GM19455 (cell line): ENCODE measurements around the gene FBXO8.
"Not testable (repeated sequence)": the region's sequence is repeated elsewhere in the genome, so short reads cannot be mapped to it uniquely, and the experiment has no call there.

Experiments used
- ATAC-seq: cut with Tn5 transposase; IDR thresholded peaks from one replicate; pipeline ENCODE4 v1.9.1; 2021; ENCODE audit not compliant: unreplicated experiment

FBXO8 gene

DNA sequence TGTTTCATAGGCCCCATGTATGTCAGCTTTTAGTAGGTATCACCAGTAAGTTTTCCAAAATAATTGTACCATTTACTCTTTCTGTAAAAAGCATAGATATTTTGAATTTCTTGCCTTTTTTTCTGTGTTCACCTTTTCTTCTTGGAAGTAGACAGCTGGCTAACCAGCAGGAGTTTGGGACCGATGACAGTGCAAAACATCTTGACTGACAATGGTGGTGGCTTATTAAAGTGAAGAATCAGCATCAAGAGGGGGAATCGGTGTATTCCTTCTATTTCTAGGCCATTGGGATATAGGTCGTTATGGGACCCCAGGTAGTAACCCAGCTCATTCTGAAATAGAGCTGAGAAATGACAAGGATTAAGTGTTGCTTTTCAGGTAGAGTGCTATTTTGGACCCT lies 3.4 kb upstream of the FBXO8 start:
- ATAC-seq = no peak

DNA sequence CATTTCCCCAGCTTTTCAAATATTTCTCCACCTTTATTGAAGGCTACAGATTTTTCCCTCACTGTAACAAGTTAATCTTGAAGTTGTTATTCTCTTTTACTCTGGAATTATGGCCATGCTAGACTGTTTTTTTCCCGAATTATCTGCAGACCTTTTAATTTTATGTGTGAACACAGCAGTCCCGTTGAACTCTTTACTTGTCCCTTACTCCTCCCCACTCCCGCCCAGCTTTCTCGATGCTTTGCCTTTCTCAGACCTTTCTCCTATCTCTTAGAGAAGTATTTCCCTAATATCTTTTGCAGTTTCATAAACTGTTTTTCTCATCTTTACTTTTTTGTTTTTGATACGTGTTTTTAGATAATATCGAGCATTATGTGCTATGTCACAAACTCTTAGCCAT lies 1.0 kb upstream of the FBXO8 start:
- ATAC-seq = no peak

DNA sequence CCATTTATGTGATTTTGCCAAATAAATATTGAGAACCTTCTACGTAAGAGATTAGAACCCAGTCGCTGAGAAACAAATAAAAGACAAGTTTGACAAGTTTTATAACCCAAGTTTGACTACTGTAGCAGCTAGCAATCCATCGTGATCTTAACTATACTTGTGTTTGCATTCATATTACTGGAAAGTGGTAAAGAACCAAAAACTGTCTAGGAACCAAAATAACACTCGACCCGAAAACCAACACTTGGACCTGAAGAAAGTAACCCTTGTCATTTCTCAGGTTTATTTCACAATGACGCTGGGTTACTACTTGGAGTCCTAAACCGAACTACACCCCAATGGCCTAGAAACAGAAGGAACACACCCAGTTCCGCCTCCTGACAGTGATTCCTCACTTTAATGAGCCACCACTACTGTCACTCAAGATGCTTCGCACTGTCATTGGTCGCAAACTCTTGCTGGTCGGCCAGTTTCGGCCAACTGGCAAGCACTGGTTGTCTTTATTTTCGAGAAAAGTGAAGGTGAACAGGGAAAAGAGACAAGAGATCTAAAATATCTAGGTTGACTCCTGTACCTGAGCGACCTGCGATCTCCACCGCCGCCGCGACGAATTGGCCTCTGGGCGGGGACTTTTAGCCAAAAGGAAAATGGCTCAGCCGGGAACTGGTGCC lies 496 bp downstream of the FBXO8 start:
- ATAC-seq = peak; percentile 97

DNA sequence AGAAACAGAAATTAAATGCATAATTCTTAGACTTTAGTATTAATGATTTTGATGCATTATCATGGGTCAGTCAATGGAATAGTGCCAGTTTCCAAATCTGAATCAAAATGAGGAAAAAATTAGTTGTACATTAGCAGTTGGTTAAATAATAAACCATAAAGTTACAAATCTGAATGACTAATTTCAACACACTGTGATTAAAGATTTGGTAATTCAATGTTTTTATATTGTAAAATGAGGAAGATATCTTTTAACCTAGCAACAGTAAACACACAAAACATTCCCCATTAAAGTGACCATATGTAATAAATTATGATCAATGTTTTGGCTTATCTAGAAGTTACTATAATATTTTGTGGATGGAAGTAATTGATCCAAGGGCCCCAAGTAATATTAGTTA lies 1.6 kb downstream of the FBXO8 start:
- ATAC-seq = no peak

DNA sequence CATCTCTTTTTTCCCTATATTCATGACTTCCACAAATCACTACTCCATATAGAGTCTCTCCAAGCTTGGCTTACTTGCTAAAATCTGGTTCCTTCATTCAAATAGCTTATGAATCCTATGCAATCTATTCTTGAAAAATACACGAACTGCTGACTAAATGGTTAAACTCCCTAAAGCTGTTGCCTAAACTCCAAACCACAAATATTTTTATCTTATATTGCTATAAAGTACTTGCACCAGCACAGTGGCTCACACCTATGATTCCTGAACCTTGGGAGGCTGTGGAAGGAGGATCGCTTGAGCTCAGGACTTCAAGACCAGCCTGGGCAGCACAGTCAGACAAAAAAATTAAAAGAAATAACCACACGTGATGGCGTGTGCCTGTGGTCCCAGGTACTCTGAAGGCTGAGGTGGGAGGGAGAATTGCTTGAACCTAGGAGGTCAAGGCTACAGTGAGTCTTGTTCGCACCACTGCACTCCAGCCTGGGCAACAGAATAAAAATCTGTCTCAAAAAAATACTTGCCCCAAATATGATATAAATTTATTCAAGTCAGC lies 2.2 kb downstream of the FBXO8 start:
- no peak for ATAC-seq

DNA sequence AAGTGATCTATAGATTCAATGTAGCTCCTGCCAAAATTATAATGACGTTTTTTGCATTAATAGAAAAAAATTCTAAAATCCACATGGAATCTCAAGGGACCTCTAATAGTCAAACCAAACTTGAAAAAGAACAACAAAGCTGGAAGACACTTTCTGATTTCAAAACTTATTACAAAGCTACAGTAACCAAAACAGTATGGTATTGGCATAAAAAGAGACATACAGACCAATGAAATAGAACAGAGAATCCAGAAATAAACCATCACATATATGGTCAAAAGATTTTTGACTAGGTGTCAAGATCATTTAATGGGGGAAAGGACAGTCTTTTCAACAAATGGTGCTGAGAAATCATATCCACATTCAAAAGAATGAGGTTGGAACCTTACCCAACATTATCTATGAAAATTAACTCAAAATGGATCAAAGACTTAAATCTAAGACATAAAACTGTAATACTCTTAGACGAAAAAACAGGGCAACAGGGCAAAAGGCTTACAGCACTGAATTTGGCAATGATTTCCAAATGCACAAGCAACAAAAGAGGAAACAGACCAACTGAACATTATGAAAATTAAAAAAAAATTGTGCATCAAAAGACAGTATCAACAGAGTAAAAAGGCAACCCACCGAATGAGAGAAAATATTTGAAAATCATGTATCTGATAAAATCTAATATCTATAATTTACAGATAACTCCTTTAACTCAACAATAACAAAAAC lies 3.9 kb downstream of the FBXO8 start:
- ATAC-seq = no peak

DNA sequence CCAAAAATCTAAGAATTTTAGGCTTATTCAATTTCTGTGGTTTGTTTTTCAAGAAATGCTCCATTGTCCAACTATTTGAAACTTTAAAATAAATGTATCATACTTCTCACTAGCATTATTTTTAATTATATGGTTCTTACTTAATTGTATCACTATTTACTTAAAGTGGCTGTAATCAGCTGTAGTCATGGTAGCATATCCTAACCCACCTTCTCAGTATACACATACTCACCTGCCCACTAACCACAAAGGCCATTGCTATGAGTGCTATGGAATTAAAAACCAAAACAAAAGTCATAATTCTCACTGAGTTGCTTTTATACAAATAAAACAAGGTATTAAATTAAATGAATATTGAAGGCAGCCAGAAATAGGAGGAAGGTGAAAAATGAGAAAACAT lies 5.0 kb downstream of the FBXO8 start:
- no peak for ATAC-seq

DNA sequence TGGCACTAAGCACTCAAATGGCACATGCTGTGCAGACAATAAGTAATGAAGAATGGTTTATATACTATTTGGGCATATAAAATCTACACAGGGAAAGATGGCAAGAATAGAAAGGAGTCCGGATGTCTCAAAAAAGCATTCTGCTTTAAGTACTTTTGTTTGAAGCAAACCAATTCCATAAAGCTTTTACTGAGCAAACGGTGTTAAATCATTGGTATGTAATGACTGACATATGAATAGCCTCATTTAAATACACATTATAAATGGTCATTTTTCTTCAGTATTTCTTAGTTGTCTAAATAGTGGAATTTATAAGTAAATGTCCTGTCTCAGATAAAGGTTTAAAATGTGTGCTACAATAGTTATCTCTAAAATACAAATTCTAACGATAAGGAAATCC lies 6.0 kb downstream of the FBXO8 start:
- no peak for ATAC-seq

DNA sequence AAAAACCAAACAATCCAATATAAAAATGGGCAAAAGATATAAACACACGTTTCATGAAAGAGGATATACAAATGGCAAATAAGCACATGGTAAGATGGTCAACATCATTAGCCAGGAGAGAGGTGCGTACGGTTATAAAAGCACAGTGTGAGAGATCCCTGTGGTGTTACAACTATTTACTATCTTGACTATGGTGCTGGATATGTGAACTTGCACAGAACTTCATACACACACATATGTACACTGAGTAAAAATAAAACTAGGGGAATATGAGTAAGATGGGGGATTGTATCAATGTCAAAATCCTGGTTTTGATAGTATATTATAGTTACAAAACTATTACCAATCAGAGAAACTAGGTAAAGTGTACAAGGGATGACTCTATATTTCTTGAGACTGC lies 8.4 kb downstream of the FBXO8 start:
- no peak for ATAC-seq

DNA sequence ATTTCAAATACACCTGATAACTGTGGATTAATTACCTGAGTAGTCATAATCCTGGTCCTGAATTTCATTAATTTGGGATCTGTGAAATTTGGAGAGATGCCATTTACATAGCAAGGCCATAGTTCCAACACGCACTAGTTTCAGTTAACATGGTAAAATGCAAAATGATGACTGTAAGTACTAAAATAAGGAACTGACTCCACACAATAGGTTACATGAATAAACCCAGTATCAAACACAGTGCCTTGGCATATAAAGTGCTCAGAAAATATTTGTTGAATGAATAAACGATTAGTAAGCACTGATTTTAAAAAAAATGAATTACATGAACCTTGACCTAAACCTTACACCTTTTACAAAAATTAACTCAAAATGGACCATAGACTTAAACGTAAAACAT lies 9.0 kb downstream of the FBXO8 start:
- no peak for ATAC-seq

DNA sequence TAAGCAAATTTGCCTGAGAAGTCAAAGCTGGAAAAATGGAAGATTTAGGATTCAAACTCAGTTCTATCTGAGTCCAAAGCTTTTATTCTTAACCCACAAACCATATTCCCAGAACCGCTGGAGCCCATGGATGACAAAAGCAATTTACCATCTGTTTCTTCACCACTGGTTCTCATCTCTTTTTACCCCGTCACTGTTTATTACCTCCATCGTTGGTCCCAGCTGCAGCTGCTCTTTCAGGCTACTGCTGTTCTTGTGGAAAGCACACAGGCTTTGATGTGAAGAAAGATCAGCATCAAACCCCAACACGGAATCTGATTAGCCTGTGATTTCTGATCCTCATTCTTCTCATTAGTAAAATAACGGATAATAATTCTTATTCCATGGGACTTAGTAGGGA lies 9.5 kb downstream of the FBXO8 start:
- no peak for ATAC-seq

DNA sequence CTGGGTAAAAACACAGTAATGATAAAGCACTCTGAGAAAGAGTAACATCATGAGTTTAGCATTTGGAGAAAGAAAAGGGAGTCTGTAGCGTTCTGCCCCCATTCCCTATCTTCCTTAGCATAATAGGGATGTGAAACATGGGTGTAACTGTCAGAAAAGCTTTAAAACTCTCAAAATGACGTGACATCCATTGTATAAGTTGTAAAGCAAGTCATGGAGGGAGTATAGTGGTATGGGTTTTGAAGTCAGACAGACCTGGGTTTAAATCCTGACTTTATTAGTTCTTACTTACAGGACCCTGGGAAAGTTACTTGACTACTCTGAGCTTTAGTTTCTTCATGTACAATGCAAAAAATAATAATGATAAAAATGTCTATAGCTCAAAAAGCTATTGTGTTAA lies 17.1 kb downstream of the FBXO8 start:
- ATAC-seq = no peak

DNA sequence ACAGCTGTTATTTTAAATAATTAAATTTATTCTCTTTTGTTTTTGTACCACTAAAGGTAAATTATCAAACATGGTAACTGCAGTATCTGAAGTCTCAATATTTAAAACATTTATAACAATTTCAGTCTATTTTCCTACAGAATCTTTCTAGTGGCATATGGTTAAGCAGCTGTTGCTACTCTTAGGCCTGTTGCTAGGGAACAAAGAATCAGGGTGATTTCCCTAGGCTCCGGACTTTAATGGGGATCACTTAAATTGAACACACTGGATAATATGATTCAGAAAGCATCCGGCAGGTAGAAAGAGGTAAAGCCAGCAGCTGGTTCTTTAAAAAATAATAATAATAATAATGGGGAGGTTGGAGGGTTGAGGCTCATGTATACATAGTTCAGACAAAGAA lies 17.6 kb downstream of the FBXO8 start:
- ATAC-seq = no peak

DNA sequence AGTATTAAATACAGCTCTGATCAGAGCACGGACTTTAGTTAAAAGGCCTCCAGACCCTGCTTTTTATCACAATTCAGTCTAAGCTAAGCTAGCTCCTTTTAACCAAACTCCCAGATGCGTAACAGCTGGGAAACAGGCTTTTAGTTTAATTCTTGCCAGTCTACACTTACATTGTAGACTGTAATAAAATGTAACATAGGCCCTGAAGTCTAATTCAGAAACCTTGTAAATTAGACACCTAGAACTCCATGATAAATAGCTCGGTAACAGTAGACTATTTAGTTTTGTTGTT lies 20.1 kb downstream of the FBXO8 start:
- no peak for ATAC-seq

DNA sequence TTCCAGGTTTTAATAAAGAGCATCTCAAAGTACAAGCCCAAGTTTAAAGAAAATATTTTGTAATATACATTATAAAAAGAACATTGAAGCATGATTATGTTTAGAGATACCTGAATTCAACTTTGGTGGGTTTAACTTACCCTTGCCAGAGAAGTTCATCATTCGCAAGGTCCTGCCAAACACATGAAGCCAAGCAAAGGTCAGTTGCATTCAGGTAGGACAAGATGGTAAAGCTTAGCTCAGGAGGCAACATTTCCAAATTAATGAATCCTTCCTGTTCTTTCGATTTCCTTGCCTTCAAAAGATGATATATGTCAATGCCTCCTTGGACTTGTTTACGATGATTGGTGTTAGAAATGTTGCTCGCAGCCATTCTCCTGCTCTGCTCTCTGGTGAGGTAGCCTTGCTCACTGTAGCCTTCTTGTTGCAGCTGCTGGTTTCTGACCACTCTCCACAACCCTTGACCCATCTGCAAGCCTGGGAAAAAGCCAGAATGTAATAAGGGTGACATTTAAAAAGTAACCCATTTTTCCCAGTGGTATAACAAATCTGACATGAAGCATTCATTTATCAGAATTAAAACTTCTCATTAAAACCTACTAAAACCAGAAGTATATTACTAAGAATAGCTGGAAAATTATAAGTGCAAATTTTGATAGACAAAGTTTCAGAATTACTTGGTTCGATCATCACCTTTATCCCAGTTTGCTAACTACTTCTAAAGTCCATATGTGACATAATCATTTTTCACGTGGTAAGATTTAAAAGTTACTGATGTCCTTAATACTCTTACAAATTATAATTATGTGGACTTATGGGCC lies 20.6 kb downstream of the FBXO8 start:
- no peak for ATAC-seq

DNA sequence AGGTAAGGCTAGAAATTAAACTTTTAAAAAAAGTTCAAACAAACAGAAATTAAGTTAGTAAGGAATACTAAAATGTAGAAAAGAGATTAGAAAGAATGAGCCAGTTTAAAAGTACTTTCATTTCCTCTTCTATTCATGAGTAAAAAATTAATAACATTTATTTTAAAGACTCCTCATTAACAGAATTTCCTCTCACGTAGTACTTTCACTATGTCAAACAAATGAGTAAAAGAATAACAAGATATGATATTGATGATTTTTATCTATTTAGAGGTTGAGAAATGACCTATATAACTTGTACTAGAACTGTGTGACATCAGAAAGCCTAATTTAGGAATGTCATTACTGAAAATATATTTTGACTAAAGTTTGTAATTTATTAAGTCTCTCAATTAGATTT lies 22.0 kb downstream of the FBXO8 start:
- not testable (repeated sequence) for ATAC-seq

DNA sequence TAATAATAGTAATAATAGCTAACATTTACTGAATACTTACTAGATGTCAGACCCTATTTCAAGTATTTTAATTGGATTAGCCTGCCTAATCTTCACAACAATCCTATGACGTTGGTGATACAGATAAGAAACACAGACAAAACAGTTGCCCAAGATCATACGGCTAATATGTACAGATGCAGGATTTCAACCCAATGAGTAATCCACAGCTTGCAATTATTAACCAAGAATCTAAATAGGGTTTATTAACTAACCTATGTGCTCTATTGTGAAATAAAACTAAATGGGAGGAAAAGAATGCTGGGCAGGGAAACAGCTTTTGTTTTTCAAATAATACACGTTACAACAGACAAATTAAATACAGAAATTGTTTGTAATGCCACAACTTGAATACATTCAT lies 23.4 kb downstream of the FBXO8 start:
- ATAC-seq = no peak

DNA sequence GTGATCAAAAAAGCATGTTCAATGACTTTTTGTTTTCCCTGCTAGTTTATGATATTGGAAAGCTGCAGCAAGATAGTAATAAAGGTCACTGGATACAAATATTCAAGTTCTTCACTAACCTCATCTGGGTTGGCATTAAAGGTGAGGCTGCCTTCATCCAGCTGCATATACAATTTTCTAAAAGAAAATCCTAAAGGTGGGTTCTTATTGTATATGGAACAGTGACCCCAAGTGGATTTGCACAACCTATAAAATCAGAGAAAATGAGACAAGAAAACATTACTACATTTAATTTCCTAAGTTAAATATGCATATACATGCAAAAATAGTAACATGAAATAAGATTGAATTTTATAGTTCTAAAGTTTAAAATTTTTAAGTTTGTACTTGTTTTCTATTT lies 23.9 kb downstream of the FBXO8 start:
- ATAC-seq = no peak

DNA sequence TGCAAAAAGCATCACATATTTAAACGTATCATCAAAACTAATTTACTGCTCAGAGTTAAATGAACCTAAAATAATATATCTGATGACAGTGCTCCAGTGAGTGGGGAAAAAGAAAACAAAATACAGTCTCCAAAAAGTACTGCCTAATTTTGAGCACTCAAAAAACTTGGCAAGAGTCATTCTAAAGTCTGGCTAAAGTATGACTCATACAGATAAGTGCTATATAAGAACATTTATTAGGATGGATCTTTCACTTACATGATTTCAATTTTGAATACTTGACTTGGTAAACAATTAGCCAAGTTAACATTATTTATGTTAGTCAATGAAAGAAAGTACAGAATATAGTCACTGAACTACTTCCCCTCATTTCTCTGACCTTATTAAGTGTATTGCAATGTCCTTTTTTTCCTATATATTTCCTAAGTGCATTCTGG lies 27.2 kb downstream of the FBXO8 start:
- no peak for ATAC-seq

DNA sequence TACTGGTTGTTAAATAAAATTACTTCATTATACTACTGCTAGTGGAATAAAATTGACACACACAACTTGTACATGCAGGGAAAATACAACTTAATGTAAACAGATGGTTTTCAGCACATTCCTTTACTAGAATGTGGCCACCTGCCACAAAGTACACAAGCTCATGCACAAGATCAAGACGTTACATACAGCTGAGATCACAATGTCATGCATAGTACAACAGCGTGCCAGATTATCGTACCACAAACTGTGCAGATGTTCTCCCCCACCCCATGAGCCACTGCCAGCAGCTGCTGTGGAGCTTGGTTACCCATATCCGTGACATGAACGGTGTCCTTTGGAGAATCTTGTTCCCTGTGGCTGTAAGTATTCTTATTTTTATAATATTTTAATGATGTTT lies 27.7 kb downstream of the FBXO8 start:
- no peak for ATAC-seq

DNA sequence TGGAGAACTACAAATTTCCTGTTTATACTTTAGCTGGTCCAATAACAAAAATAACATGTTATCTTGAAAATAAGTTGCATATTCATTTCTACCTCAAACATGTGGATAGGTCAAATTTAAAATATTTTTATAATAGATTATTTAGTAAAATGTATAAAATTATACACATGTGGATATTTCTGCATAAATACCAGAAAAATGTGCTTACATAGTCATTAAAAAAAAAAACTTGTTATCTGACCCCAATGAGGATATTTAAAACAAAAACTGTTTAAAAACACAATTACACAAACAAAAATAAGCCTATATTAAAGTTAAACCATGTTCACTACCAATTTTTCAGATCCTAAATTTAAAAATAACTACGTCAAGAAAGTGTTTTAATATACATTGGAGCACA lies 28.1 kb downstream of the FBXO8 start:
- no peak for ATAC-seq

DNA sequence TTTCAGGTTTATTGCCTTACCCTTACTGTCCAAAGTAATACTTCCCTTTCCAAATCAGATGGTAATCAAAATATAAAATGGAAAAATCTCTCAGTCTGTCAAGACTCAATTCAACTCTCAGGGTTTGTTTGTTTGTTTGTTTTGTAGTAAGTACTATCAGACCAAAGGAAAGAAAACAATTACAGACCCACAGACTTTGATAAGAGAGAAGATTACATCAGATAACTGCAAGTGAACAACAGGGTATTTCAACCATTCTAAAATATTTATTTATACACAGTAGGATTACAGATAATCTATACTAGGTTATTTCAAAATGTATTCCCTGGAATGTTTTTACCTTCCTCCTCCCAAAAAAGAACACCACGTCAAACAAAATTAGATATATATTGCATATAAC lies 28.9 kb downstream of the FBXO8 start:
- ATAC-seq = no peak
